ENCODE results near the gene RUNX3. TPM values are rescaled to one million over a fixed set of nuclear protein-coding genes. Genes with fewer than 3 reads are reported as not detected.
A peak's percentile ranks its signal among the peaks of the same experiment; 100 is the strongest.

Gene RUNX3
- total and polyA plus RNA-seq, 2 donors (not counting 1 experiment from before 2014, with no cell fraction given): 86.0 to 127 TPM

DNA sequence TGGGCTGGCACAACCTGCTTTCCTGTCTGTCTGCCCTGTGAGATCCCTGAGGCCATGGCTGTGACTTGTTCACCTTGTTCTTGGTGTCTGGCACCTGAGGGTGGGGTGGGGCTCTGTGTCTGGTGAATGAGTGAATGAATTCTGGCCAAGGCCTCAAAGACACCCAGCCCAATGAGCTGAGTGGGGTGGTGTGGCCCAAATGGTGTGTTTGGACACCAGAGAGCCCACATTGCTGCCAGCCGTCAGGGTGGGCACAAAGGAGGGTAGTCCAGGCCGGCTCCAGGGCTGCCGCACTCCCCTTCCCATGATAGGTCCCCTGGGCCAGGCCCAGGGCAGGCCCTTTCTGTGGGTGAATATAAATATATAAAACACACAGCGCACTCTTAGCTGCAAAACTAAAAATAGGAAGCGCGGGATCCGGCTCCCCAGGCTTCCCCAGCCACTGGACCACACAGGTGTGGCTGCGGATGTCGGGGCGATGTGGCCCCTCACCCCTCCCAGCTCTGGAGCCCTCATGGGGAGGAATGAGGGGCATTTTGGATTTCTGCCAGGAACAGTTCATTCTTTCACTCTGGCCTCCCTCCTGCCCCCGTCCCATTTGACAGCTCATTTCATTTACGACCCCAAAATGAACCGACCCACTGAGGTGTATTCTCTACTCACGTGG lies 33.3 kb downstream of the RUNX3 start:
- DNase-seq (peak; percentile 21), ATAC-seq (ENCODE audit: low read depth) (no peak)
- peaks cover 8% of the 10 kb centered on the region for H3K9me3 Mint-ChIP-seq (ENCODE audit: insufficient read depth)

DNA sequence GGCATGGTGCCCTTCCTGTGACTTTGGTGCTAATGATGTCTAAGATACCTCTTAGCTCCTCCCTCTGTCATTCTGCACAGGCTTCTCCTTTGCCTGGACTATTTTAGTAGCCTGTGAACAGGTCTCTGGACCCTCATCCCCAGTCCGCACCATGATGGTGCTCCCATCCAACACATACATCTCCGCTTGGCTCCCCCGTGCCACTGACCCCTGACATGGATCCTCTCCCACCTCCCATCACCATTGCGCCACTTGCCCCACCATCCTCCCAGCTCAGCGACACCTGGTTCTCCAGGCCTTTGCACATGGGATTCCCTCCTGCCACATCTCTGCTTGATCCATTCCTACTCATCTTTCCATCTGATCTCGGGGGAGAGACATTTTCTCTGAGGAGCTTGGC lies 33.9 kb downstream of the RUNX3 start:
- Histone ChIP-seq H3K27me3 (replicated peaks in 1 of 4; ENCODE audit: control extremely low read depth in 1 of 4, control insufficient read depth in 3 of 4, insufficient read depth in 4 of 4, low read length in 3 of 4) (no peaks in the 10 kb centered on the region), H3K4me1 (ENCODE audit: control insufficient read depth in 2 of 2, insufficient read depth in 2 of 2, low read length in 2 of 2) (peaks cover 0 to 10% of the 10 kb centered on the region in 2 donors), H3K27ac (ENCODE audit: low read length in 2 of 2) (no peak overlapping the region), H3K9ac (ENCODE audit: low read length) (no peak overlapping the region), H3K4me2 (replicated peaks; ENCODE audit: low read depth, low read length, poor library complexity, severe bottlenecking) (no peak overlapping the region), H3K4me3 (ENCODE audit: control extremely low read depth in 1 of 5, extremely low read depth in 1 of 5, insufficient read depth in 1 of 5, low read depth in 2 of 5, low read length in 4 of 5) (no peak overlapping the region), H3K9me3 (ENCODE audit: control extremely low read depth in 1 of 3, control insufficient read depth in 2 of 3, insufficient read depth in 1 of 3, low read length in 2 of 3) (peaks cover 0 to 13% (median 12%) of the 10 kb centered on the region in 3 donors), H3K36me3 (replicated peaks in 1 of 2; ENCODE audit: control extremely low read depth in 1 of 2, control insufficient read depth in 1 of 2, extremely low read depth in 1 of 2, insufficient read depth in 2 of 2, low read length in 1 of 2) (peaks cover 0 to 6% of the 10 kb centered on the region in 2 experiments), H2AFZ (ENCODE audit: insufficient read depth, low read depth, low read length, poor library complexity, severe bottlenecking) (no peak overlapping the region), H4K20me1 (ENCODE audit: control insufficient read depth, insufficient read depth, low read length, poor library complexity, severe bottlenecking) (peaks cover 17% of the 10 kb centered on the region), H3K79me2 (ENCODE audit: control insufficient read depth, insufficient read depth, low read length) (no peaks in the 10 kb centered on the region)
- peaks cover 8% of the 10 kb centered on the region for H3K9me3 Mint-ChIP-seq (ENCODE audit: insufficient read depth)
- peak overlapping the region; percentile 15 for H3K27ac Mint-ChIP-seq
- peaks cover 29% of the 10 kb centered on the region for H3K4me1 Mint-ChIP-seq
- CTCF ChIA-PET: interaction anchor here (1.2 to 2.2 kb wide), 4 partner anchors 16 to 309 kb away, joined by 3 to 9 read pairs (median 6); no protein-coding TSS in a partner anchor
- TF ChIP-seq, protein P1, sequence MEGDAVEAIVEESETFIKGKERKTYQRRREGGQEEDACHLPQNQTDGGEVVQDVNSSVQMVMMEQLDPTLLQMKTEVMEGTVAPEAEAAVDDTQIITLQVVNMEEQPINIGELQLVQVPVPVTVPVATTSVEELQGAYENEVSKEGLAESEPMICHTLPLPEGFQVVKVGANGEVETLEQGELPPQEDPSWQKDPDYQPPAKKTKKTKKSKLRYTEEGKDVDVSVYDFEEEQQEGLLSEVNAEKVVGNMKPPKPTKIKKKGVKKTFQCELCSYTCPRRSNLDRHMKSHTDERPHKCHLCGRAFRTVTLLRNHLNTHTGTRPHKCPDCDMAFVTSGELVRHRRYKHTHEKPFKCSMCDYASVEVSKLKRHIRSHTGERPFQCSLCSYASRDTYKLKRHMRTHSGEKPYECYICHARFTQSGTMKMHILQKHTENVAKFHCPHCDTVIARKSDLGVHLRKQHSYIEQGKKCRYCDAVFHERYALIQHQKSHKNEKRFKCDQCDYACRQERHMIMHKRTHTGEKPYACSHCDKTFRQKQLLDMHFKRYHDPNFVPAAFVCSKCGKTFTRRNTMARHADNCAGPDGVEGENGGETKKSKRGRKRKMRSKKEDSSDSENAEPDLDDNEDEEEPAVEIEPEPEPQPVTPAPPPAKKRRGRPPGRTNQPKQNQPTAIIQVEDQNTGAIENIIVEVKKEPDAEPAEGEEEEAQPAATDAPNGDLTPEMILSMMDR (IDR thresholded peaks at IDR 0.05): no peak
- TF ChIP-seq EZH2 (IDR thresholded peaks at IDR 0.05; ENCODE audit: borderline replicate concordance, insufficient read depth, low read depth, low read length, poor library complexity, severe bottlenecking): no peak
- 96% methylated on average over 6 of the region's 6 CpGs for WGBS (ENCODE audit: insufficient coverage)
- no peak overlapping the region for H3K4me3 Mint-ChIP-seq
- DNase-seq: peak; percentile 16
- intact Hi-C loops (cut with micrococcal nuclease): no loop called here
- no peak for ATAC-seq (ENCODE audit: low read depth)
- H3K27me3 Mint-ChIP-seq: no peaks in the 10 kb centered on the region
- POLR2A ChIA-PET: no interaction called here

More for the DNA sequence above, 33.3 kb downstream of the RUNX3 start:
- Mint-ChIP-seq H3K4me1 (peaks cover 33% of the 10 kb centered on the region), H3K27ac (no peak overlapping the region), H3K27me3 (no peaks in the 10 kb centered on the region), H3K4me3 (no peak overlapping the region)
- intact Hi-C loops (cut with micrococcal nuclease): no loop called here
- Histone ChIP-seq H2AFZ (ENCODE audit: insufficient read depth, low read depth, low read length, poor library complexity, severe bottlenecking) (no peak overlapping the region), H3K9ac (ENCODE audit: low read length) (no peak overlapping the region), H3K4me2 (replicated peaks; ENCODE audit: low read depth, low read length, poor library complexity, severe bottlenecking) (no peak overlapping the region), H3K27me3 (replicated peaks in 1 of 4; ENCODE audit: control extremely low read depth in 1 of 4, control insufficient read depth in 3 of 4, insufficient read depth in 4 of 4, low read length in 3 of 4) (no peaks in the 10 kb centered on the region), H3K27ac (ENCODE audit: low read length in 2 of 2) (no peak overlapping the region), H3K4me1 (ENCODE audit: control insufficient read depth in 2 of 2, insufficient read depth in 2 of 2, low read length in 2 of 2) (peaks cover 0 to 10% of the 10 kb centered on the region in 2 donors), H3K36me3 (replicated peaks in 1 of 2; ENCODE audit: control extremely low read depth in 1 of 2, control insufficient read depth in 1 of 2, extremely low read depth in 1 of 2, insufficient read depth in 2 of 2, low read length in 1 of 2) (peaks cover 0 to 12% of the 10 kb centered on the region in 2 experiments), H3K79me2 (ENCODE audit: control insufficient read depth, insufficient read depth, low read length) (no peaks in the 10 kb centered on the region), H3K4me3 (ENCODE audit: control extremely low read depth in 1 of 5, extremely low read depth in 1 of 5, insufficient read depth in 1 of 5, low read depth in 2 of 5, low read length in 4 of 5) (no peak overlapping the region), H4K20me1 (ENCODE audit: control insufficient read depth, insufficient read depth, low read length, poor library complexity, severe bottlenecking) (peaks cover 23% of the 10 kb centered on the region), H3K9me3 (ENCODE audit: control extremely low read depth in 1 of 3, control insufficient read depth in 2 of 3, insufficient read depth in 1 of 3, low read length in 2 of 3) (peaks cover 0 to 12% (median 10%) of the 10 kb centered on the region in 3 donors)
- POLR2A ChIA-PET: interaction anchor here (0.6 kb wide), 1 partner anchor 69 kb away, joined by 3 read pairs; no protein-coding TSS in a partner anchor
- TF ChIP-seq, protein P1 (IDR thresholded peaks at IDR 0.05): no peak
- TF ChIP-seq EZH2 (IDR thresholded peaks at IDR 0.05; ENCODE audit: borderline replicate concordance, insufficient read depth, low read depth, low read length, poor library complexity, severe bottlenecking): no peak
- 25% methylated on average over 8 of the region's 14 CpGs for WGBS (ENCODE audit: insufficient coverage)
- CTCF ChIA-PET: interaction anchor here (0.6 to 2.2 kb wide), 6 partner anchors 15 to 535 kb away, joined by 3 to 9 read pairs (median 4); no protein-coding TSS in a partner anchor
